ENCODE data around the gene MAEL.

Gene MAEL

GRCh38 chr1:166988974-166989515 lies at the start of gene MAEL:
Gene MAEL (plus strand): TSS chr1:166989280. CDS start chr1:166989353, 73 bp downstream.
- DNase-seq, result no peak

- DNase-seq, result no peak
These were observed 49.2 kb upstream of the MAEL start for GRCh38 chr1:166939741-166940375.

GRCh38 chr1:166944186-166944967 lies 44.7 kb upstream of the MAEL start:
- DNase-seq, result no peak

- DNase-seq, result no peak
These were observed 41.6 kb upstream of the MAEL start for GRCh38 chr1:166947398-166948043.

GRCh38 chr1:166948856-166949350 lies 40.2 kb upstream of the MAEL start:
- no peak for DNase-seq

GRCh38 chr1:166950156-166950555 lies 38.9 kb upstream of the MAEL start:
- no peak for DNase-seq

GRCh38 chr1:166951050-166951449 lies 38.0 kb upstream of the MAEL start:
- no peak for DNase-seq

- DNase-seq, result no peak
These were observed 36.9 kb upstream of the MAEL start for GRCh38 chr1:166952002-166952746.

GRCh38 chr1:166953491-166953890 lies 35.6 kb upstream of the MAEL start:
- DNase-seq, result no peak

- no peak for DNase-seq
These were observed 32.8 kb upstream of the MAEL start for GRCh38 chr1:166956057-166956850.

- DNase-seq, result no peak
These were observed 32.2 kb upstream of the MAEL start for GRCh38 chr1:166956872-166957271.

GRCh38 chr1:166960858-166961474 lies 28.1 kb upstream of the MAEL start:
- no peak for DNase-seq

GRCh38 chr1:166969074-166969677 lies 19.9 kb upstream of the MAEL start:
- no peak for DNase-seq

GRCh38 chr1:166971252-166971651 lies 17.8 kb upstream of the MAEL start:
- DNase-seq, result no peak

- DNase-seq, result no peak
These were observed 16.9 kb upstream of the MAEL start for GRCh38 chr1:166972193-166972592.

- DNase-seq, result no peak
These were observed 16.3 kb upstream of the MAEL start for GRCh38 chr1:166972826-166973225.

GRCh38 chr1:166974647-166975345 lies 14.3 kb upstream of the MAEL start:
- DNase-seq, result no peak

- no peak for DNase-seq
These were observed 13.5 kb upstream of the MAEL start, which contains the start of gene ILDR2 for GRCh38 chr1:166975361-166976129. Gene ILDR2 (minus strand): TSS chr1:166975540. CDS start chr1:166975268, 272 bp downstream.

- DNase-seq, result no peak
These were observed 11.1 kb upstream of the MAEL start for GRCh38 chr1:166977951-166978350.

Data from KG1 (cell line).